Measurements from ENCODE around the gene RAB44. TPM values are rescaled to one million over a fixed set of nuclear protein-coding genes. Genes with fewer than 3 reads are reported as not detected.

Gene RAB44
- total RNA-seq, 1 donor from 2014 or later: not detected

- Histone ChIP-seq H3K36me3 (ENCODE audit: control insufficient read depth, insufficient read depth, low read length) (no peaks in the 10 kb centered on the region), H3K4me3 (ENCODE audit: low read depth, low read length) (no peak overlapping the region), H3K27me3 (ENCODE audit: control insufficient read depth, insufficient read depth, low read length) (no peaks in the 10 kb centered on the region)
- TF ChIP-seq CTCF (IDR thresholded peaks at IDR 0.05; ENCODE audit: insufficient read depth, low read length, poor library complexity, severe bottlenecking): no peak
- DNase-seq (ENCODE audit: low read depth): no peak
These were observed 4.5 kb upstream of the RAB44 start for GRCh38 chr6:36692861-36693702.

- TF ChIP-seq CTCF (IDR thresholded peaks at IDR 0.05; ENCODE audit: insufficient read depth, low read length, poor library complexity, severe bottlenecking): no peak
- no peaks in the 10 kb centered on the region for H3K36me3 ChIP-seq (ENCODE audit: control insufficient read depth, insufficient read depth, low read length)
- DNase-seq (ENCODE audit: low read depth): no peak
These were observed 3.0 kb upstream of the RAB44 start for GRCh38 chr6:36694616-36695015.

GRCh38 chr6:36695414-36695813, 2.2 kb upstream of the RAB44 start:
- no peak for DNase-seq (ENCODE audit: low read depth)
- Histone ChIP-seq H3K27me3 (ENCODE audit: control insufficient read depth, insufficient read depth, low read length) (no peaks in the 10 kb centered on the region), H3K36me3 (ENCODE audit: control insufficient read depth, insufficient read depth, low read length) (no peaks in the 10 kb centered on the region), H3K4me3 (ENCODE audit: low read depth, low read length) (no peak overlapping the region)
- TF ChIP-seq CTCF (IDR thresholded peaks at IDR 0.05; ENCODE audit: insufficient read depth, low read length, poor library complexity, severe bottlenecking): no peak

More at GRCh38 chr6:36694616-36695015, 3.0 kb upstream of the RAB44 start:
- Histone ChIP-seq H3K27me3 (ENCODE audit: control insufficient read depth, insufficient read depth, low read length) (no peaks in the 10 kb centered on the region), H3K4me3 (ENCODE audit: low read depth, low read length) (no peak overlapping the region)

- Histone ChIP-seq H3K27me3 (ENCODE audit: control insufficient read depth, insufficient read depth, low read length) (no peaks in the 10 kb centered on the region), H3K36me3 (ENCODE audit: control insufficient read depth, insufficient read depth, low read length) (no peaks in the 10 kb centered on the region), H3K4me3 (ENCODE audit: low read depth, low read length) (no peak overlapping the region)
- DNase-seq (ENCODE audit: low read depth): no peak
- no peak for TF ChIP-seq CTCF (IDR thresholded peaks at IDR 0.05; ENCODE audit: insufficient read depth, low read length, poor library complexity, severe bottlenecking)
These were observed 570 bp downstream of the RAB44 start for GRCh38 chr6:36698196-36698595.

GRCh38 chr6:36698871-36699271, 1.2 kb downstream of the RAB44 start:
- H3K4me3 ChIP-seq (ENCODE audit: low read depth, low read length): no peak overlapping the region
- no peak for TF ChIP-seq CTCF (IDR thresholded peaks at IDR 0.05; ENCODE audit: insufficient read depth, low read length, poor library complexity, severe bottlenecking)
- no peaks in the 10 kb centered on the region for H3K27me3 ChIP-seq (ENCODE audit: control insufficient read depth, insufficient read depth, low read length)
- no peak for DNase-seq (ENCODE audit: low read depth)
- H3K36me3 ChIP-seq (ENCODE audit: control insufficient read depth, insufficient read depth, low read length): no peaks in the 10 kb centered on the region

- no peak for TF ChIP-seq CTCF (IDR thresholded peaks at IDR 0.05; ENCODE audit: insufficient read depth, low read length, poor library complexity, severe bottlenecking)
- DNase-seq (ENCODE audit: low read depth): no peak
- no peak overlapping the region for H3K4me3 ChIP-seq (ENCODE audit: low read depth, low read length)
- H3K27me3 ChIP-seq (ENCODE audit: control insufficient read depth, insufficient read depth, low read length): no peaks in the 10 kb centered on the region
- H3K36me3 ChIP-seq (ENCODE audit: control insufficient read depth, insufficient read depth, low read length): no peaks in the 10 kb centered on the region
These were observed 1.7 kb downstream of the RAB44 start for GRCh38 chr6:36699348-36699747.
